Stimulated activated CD8-positive, alpha-beta memory T cell treated with anti-CD3 and anti-CD28 coated beads, Interleukin-4, amount 100 ng/mL, for 48 hours (primary cell): ENCODE measurements around the gene EPHA8.

Source experiments
- DNase-seq: peaks from one replicate; pipeline ENCODE4 v3.0.0-alpha.2; 2020

The EPHA8 gene

GRCh38 chr1:22595108-22595507, 31.8 kb downstream of the EPHA8 start:
- DNase-seq: no peak

- DNase-seq: no peak
These were observed 34.1 kb downstream of the EPHA8 start for GRCh38 chr1:22597301-22597965.

DNA sequence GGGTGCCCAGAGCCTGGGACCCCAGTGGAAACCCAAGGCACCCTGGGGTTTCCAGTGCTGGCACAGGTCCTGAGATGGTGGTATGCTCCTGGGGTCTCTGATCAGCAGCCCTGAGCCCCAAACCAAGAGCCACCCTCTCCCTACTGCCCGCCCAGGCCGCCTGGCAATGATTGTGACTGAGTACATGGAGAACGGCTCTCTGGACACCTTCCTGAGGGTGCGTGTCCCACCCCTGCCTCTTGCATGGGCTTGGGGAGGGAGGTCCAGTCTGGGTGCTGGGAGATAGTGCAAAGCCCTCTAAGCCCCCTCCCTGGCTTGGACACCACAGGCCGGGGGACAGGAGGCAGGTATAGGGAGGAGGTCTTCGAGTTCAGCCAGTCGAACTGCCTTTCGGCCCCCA, 34.7 kb downstream of the EPHA8 start:
- DNase-seq: no peak

- DNase-seq: no peak
These were observed 35.4 kb downstream of the EPHA8 start for GRCh38 chr1:22598736-22599135.

GRCh38 chr1:22600071-22600816, 37.0 kb downstream of the EPHA8 start:
- DNase-seq: no peak

GRCh38 chr1:22600817-22601605, 37.7 kb downstream of the EPHA8 start:
- no peak for DNase-seq

DNA sequence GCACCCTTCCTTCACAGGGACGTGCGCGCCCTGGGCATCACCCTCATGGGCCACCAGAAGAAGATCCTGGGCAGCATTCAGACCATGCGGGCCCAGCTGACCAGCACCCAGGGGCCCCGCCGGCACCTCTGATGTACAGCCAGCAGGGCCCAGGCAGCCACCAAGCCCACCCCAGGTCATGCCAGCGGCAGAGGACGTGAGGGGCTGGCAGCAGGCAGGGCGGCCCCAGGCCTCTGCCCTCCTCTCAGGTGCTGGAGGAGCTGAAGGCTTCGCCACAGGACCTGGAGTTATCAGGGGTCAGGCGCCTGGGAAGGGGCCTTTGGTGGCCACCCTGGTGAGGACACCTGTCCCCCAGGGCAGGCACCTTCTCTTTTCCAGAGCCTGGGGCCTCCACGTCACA, 38.3 kb downstream of the EPHA8 start:
- DNase-seq: no peak

DNA sequence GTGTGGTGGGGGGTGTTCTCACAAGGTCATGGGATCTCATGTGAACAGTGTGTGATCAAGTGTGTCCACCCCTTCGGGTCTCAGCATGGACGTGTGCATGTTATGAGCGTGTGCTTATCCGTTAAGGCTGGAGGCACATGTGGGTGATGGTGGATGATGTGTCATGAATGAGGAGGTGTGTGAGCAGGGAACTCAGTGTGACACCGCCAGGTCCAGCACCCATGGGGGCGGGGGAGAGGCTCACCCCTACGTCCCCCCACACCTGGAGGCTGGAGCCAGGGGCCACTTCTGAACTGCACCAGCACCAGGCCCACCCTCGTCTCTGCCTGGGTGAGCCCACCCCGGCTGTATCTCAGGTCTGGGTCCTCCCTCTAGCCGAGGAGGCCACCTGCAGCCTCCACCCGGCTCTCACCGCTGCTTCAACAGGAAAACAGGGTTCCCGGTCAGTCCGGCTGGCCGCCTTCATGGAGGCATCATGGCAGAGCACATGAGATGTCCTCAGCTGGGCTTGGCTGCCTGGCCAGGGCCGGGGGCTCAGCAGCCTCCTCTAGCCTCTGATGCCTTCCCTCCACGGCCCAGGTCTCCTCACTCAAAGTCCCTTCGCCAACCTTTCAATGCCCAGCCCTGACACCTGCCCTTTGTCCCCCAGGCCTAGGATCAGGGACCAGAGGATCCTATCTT, 38.9 kb downstream of the EPHA8 start:
- no peak for DNase-seq

GRCh38 chr1:22606161-22606560, 42.9 kb downstream of the EPHA8 start:
- no peak for DNase-seq

DNA sequence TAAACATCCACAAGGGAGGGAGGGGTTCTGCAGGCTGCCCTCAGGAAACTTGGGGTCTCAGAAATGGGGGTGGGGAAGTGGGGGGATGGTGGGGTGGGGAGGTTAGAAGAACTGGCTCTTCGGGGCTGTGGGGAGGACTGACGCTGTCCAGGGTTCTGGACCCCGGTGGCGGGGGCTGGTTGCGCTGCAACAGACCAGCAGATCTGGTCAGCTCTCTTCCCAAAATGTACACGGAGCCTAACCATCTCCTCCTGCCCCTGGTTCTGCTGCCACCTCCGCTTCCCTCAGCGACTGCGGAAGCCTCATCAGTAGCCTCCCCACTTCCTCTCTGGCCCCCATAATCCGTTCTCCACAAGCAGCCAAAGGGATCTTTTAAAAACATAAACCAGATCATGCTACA, 43.9 kb downstream of the EPHA8 start:
- no peak for DNase-seq

- DNase-seq: no peak
These were observed 45.1 kb downstream of the EPHA8 start for GRCh38 chr1:22608361-22608760.

- DNase-seq: no peak
These were observed 46.0 kb downstream of the EPHA8 start for GRCh38 chr1:22609291-22609690.

DNA sequence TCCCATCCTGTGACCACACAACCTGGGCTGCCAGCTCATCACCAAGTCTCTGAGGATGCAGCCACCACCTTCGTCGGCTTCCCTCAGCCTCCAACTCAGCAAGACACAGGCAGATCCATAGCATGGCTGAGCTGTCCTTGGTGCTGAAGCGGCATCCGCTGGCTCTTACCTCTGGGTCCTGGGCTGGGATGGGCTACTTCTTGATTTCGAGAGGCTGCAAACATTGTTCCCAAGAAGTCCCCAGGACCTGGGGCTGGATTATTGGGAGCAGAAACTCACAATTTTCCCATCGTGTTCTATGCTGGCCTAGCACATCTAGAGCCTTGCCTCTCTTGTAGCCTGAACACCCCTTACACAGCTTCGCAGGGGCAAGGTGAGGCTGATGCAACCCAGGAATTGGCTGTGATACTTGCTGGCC, 48.2 kb downstream of the EPHA8 start:
- DNase-seq: peak; percentile 50

DNA sequence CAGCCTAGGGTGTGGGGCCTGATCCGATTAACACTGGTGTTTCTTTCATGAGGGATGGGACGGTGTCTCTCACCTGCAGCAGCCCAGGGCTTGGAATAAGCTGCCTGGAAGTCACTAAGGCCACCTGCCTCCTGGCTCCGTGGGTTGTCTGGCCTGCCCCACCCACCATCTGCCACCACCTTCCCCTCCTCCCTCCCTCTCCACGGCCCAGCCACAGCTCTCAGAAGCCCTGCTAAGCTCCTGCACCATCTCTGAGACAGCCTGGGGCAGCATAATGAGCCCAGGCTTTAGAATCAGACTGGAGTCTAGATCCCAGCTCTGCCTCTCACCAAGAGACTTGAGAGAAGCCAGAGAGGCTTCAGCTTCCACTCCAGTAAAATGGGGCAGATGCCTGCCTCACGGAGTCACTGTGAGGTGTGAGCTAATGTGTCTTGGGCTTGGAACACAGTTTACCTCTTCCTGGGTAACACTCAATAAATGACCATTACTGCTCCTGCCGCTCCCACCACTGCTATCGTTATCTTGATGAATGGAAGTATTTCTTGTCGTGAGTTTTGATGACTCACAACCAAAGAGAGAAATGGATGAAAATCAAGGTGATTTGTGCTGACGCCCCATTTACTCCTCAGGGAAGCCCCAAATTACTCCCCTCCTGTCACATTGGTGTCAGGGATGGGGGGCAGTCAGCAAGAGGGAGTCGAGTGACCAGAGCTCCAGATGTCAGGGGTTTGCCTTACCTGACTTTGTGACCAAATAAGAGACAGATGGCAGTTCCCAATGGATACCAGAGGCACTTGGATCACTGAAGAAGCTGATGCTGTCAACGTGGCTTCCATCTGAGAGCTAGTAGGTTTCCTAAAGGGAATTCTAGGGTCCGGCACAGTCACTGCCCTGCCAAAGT, 49.6 kb downstream of the EPHA8 start:
- no peak for DNase-seq

- no peak for DNase-seq
These were observed 50.3 kb downstream of the EPHA8 start for GRCh38 chr1:22613572-22613918.

GRCh38 chr1:22613951-22614350, 50.7 kb downstream of the EPHA8 start:
- DNase-seq: no peak

DNA sequence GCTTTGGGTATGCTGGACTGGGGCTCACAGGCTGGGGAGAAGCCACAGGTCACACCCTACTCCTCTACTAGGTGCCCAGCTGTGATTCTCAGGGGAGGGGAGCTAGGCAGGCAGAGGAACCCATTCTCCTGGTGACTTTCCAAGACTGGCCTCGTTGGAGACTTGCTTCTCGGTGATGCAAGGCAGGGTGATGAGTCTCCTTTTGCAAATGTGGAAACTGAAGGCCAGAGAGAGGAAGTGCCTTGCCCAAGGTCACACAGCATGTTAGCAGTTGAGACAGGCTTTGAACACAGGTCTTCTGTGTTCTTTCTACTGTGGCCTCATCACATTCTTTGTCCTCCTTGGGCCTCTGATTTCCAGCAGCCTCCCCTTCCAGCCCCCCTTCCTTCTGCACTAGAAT, 52.6 kb downstream of the EPHA8 start:
- DNase-seq: no peak

DNA sequence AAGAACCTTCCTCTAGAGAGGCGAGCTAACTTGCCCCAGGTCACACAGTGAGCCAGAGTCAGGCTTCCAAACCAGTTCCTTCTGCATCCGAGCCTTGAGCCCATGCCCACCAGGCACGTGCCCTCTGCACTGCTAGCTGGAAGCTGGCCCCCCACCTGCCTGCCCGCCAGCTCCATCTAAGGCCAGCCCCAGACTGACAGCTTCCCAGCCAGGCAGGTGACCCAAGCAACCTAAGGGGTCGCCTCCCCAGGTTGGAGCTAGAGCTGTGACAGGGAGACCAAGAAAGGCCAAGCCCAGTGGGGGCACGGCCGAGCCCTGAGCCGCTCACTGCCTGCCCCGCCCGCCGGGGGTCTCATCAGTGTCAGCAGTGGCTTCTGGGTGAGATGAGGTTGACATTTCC, 53.3 kb downstream of the EPHA8 start:
- no peak for DNase-seq

GRCh38 chr1:22618056-22618455, 54.8 kb downstream of the EPHA8 start:
- no peak for DNase-seq

GRCh38 chr1:22619252-22619651, 56.0 kb downstream of the EPHA8 start:
- DNase-seq: no peak

- DNase-seq: no peak
These were observed 56.5 kb downstream of the EPHA8 start for GRCh38 chr1:22619798-22620197.

DNA sequence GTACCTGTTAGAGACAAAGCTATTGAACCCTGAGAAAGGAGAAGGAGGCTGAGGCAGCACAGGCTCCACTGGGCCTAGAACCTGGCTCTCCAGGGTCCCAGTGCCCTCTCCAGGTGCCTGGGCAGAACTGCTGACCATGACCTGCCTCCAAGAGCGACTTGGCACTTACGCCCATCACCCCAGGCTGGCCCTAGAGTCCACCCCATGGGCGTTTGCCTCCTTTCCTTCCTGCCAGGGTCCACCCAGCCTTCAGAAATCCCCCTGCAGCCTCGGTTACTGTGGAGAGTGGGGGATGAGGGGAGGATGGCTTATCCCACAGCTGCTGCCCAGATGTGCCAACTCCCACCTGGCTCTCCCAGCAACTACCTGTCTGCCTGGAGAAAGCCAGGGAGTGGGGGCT, 58.5 kb downstream of the EPHA8 start:
- DNase-seq: no peak
